Activated CD8-positive, alpha-beta memory T cell treated with anti-CD3 and anti-CD28 coated beads, Interleukin-2, amount 50 U/mL, for 4 hours (primary cell): ENCODE measurements around the gene TJAP1.

Source experiments
- DNase-seq: peaks from one replicate; pipeline ENCODE4 v3.0.0-alpha.2; 2020

TJAP1 gene, protein sequence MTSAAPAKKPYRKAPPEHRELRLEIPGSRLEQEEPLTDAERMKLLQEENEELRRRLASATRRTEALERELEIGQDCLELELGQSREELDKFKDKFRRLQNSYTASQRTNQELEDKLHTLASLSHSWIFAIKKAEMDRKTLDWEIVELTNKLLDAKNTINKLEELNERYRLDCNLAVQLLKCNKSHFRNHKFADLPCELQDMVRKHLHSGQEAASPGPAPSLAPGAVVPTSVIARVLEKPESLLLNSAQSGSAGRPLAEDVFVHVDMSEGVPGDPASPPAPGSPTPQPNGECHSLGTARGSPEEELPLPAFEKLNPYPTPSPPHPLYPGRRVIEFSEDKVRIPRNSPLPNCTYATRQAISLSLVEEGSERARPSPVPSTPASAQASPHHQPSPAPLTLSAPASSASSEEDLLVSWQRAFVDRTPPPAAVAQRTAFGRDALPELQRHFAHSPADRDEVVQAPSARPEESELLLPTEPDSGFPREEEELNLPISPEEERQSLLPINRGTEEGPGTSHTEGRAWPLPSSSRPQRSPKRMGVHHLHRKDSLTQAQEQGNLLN

DNA sequence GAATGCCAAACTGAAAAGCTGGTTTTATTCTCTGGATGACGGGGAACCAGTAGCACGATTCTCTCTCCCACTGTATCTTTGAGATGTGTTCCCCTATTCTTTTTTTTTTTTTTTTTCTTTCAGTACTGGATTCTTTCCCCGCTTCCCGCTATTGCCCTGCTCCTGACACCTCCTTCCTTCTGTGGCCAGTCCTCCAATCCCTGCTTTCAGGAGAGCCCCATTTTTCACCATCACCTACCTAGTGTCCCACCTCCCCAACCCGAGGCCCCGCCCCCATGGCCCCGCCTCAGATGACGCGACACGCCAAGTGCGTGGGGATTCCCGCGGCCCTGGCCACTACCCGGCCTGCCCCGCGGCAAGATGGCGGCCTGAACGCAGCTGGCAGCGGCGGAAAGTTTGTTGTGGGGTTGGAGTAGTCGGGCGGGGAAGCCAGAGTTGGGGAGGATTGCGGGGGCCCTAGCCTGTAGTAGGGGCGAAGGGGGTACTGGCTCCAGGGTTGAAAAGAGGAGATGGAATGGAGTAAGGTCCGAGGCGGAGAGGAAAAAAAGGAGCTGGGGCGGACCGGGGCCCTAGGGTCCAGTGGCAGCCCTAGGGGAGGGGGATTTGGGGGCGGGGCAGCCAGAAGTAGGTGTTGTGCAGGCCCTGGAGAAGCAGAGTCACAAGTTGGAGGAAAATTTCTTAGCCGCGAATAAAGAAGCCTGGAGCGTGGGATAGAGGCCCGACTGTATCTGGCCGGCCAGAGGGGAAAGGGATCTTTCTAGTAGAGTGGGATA is at the start of gene TJAP1:
TJAP1 (plus strand) TSS at position 336 of the 773 bp plus-strand sequence. CDS start 21,432 bp downstream, outside the sequence.
- peak; percentile 99 for DNase-seq

DNA sequence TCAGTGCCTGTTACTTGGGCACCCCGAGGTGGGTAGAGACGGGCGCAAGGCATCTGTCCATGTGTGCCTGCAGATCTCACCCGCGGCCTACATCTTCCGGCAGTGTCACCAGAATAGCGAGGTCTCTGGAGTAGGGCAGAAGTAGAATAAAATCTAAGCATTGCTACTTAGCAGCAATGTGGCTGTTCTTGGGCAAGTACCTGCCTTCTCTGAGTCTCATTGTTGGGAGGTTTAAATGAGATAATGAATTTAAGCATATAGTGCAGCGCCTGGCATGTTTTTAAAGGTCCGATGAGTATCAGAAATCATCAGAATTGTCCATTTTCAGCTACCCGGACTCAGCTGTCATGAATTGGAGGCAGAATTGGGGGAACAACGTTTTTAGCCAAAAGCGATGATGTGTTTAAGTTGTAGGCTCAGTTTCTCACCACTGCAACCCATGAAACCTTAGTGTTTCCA is 49.2 kb upstream of the TJAP1 start:
- DNase-seq, result no peak

DNA sequence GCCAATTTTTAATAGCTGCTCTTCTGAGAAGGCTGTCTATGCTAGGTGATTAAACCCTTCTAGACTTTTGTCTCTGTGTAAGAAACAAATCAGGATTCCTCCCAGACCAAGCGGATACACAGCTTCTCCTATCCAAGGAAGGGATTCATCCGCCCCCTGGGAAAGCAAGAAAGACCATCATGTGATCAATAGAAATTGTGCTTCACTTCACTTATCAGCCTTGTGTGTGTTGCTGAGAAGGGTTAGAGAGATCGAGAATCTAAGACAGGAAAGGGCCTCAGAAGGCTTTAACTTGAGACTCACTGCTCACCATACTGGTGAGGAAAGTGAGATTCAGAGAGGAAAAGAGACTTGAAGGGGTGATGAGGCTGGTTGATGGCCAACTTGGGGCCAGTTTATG is 48.5 kb upstream of the TJAP1 start:
- DNase-seq, result no peak

DNA sequence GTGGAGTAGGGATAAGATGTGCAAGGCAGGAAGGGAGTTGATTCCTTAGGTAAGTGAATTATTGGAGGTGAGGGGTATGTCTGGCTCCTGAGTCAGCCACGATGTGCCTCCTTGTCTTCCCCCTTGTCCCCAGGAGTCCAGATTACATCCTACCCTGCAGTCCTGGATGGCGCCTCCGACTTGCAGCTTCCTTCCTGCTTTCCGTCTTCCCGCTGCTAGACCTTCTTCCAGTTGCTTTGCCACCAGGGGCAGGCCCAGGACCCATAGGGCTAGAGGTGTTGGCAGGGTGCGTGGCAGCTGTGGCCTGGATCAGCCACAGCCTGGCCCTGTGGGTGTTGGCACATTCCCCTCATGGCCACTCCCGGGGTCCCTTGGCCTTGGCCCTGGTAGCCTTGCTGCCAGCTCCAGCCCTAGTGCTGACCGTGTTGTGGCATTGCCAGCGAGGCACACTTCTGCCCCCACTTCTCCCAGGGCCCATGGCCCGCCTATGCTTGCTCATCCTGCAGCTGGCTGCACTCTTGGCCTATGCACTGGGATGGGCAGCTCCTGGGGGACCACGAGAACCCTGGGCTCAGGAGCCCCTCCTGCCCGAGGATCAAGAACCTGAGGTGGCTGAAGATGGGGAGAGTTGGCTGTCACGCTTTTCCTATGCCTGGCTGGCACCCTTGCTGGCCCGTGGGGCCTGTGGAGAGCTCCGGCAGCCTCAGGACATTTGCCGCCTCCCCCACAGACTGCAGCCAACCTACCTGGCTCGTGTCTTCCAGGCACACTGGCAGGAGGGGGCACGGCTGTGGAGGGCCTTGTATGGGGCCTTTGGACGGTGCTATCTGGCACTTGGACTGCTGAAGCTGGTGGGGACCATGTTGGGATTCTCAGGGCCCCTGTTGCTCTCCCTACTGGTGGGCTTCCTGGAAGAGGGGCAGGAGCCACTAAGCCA is 45.1 kb upstream of the TJAP1 start:
- no peak for DNase-seq

DNA sequence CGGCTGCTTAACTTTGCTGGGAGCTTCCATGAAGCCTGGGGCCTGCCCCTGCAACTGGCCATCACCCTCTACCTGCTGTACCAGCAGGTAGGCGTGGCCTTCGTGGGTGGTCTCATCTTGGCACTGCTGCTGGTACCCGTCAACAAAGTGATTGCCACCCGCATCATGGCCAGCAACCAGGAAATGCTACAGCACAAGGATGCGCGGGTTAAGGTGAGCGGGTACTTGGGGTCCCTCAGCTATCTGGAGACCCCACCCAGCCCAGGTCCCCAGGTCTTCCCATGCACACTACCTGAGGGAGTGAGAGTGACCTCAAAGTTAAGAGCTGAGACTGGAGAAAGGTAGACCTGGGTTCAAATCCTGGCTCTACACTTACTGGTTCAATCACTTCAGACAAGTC is 44.2 kb upstream of the TJAP1 start:
- no peak for DNase-seq

DNA sequence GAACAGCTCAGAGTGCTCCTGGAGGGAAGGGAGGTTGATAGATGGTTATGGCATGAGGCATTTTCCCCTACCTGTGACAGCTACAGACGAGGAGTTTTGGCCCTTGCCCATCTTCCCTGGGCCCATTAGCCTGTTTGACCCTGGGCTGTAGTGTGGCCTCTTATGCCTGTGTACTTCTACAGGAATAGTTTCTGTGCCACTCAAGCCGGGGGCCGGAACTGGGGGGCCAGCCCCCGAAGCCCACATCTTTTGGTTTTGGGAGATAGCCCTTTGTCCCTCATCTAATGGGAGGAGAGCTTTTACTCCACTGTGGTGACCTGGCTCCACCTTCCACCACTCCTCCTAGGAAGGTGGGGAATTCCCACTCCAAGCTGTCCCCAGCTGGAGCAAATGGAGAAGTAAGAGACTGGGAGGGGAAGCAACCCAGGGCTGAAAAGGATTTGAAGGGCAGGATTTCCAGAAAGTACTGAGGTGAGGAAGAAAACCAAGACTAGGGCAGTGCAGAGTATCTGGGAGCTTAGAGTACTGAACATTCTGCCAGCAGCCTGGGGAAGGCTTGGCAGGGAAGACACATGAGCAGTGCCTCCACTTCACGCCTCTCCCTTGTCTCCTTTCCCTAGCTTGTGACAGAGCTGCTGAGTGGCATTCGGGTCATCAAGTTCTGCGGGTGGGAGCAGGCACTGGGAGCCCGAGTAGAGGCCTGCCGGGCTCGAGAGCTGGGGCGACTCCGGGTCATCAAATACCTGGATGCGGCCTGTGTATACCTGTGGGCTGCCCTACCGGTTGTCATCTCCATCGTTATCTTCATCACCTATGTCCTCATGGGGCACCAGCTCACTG is 43.1 kb upstream of the TJAP1 start:
- no peak for DNase-seq

DNA sequence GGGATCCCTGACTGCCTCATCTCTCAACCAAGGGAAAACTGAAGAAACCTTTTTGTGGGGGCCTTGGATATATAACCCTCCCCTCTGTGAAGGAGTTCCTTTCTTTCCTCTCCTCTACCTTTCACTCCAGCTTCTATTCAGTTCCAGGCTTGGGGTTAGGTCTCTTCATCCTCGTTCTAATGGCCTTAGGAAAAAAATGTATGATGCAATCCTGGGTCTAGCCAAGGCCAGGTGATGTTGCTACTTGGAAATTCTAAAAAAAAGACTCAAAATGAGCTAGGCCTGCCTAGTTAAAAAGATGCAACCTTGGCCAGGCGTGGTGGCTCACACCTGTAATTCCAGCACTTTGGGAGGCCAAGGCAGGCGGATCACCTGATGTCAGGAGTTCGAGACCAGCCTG is 42.4 kb upstream of the TJAP1 start:
- no peak for DNase-seq

DNA sequence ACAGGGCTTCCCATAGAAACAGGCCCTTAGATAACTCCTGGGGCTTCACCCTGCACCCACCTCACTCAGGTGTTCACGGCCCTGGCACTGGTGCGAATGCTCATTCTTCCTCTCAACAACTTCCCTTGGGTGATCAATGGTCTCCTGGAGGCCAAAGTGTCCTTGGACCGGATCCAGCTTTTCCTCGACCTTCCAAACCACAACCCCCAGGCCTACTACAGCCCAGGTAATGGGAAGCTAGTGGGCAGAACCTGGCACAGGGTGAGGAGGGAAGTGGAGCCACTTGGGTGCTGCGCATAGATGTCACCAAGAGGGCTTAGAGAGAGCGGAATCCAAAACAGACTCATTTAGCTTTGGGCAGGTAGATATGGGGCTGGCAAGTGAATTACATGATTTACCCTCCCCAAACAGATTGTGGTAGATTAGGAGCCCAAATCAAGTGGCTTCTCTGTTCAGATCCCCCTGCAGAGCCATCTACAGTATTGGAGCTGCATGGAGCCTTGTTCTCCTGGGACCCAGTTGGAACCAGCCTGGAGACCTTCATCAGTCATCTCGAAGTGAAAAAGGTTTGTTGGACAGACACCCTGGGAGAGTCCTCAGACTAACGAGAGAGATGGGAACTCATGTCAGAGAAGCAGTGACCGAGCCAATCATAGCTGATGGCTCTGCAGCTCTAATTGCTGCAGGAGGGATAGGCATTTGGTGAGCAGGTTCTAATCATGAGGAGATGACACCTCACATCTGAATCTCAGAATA is 41.5 kb upstream of the TJAP1 start:
- DNase-seq, result no peak

DNA sequence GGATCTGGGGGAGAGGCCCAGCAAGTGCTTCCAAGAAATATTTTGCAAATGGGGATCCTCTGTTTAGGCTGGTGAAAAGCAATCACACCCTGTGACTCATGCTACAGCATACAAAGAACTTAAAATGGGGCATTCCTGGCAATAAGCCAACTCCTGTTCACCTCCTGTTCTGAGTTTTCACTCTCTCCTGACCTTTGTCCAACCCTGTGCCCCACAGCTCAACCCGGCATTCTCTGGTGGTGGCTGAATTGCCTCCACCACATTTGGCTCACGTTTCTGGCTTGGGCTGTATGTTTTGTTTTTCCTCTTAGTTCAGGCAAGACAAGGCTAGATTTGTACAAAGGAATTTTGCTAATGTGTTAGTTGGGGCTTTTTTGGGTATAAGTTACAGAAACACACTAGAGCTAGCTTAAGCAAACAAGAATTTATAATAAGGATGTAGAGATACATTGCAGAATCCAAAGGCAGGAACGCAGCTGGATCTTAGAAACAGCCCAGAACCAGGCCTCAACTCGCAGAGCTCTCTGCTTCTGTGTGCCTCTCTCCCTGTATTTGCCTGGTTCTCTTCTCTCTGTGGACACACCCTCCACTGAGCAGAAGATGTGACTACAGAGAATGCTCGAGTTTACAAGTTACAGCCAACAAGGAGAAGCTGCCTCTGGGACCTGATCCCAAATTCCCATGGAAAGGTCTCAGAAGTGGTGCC is 40.6 kb upstream of the TJAP1 start:
- DNase-seq, result no peak

DNA sequence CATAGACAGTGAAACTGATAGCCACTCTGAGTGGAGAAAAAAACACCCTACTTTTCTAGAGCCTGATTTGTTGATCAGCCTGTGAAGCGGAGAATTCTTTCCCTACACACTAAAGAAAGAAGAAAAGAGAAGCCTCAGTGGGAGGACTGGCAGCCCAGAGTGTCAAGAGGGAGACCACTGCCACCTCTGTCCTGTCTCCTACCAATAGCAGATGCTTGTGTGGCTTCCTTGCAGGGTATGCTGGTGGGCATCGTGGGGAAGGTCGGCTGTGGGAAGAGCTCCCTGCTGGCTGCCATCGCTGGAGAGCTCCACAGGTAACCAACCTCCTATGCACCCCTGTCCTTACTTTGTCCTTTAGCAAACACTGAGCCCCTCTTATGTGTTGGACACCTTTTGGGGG is 39.7 kb upstream of the TJAP1 start:
- no peak for DNase-seq

DNA sequence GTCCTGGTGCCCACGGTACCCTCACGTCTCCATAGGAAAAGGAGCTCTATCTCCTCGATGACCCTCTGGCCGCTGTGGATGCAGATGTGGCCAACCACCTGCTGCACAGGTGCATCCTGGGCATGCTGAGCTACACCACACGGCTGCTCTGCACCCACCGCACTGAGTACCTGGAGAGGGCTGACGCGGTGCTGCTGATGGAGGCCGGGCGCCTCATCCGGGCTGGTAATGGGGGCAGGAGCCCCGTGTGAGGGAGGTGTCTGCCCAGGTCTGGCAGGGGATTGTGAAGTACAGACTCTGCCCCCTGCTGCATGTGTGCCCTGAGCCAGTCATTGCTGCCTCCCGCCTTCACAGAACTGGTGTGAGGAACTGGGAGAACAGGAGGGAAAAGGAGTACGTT is 34.4 kb upstream of the TJAP1 start:
- DNase-seq, result no peak

DNA sequence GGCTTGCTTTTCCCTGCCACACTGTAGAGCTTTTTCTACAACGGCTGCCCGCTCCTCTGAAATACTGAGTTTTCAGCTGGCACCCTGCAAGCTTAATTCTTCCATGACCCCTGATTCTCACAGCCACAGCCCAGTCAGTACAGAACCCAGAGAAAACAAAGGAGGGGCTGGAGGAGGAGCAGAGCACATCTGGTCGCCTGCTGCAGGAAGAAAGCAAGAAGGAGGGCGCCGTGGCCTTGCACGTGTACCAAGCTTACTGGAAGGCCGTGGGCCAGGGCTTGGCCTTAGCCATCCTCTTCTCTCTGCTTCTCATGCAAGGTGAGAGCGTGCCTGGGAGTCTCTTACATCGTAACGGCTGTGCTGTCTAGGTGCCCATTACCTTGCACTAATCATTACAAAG is 33.3 kb upstream of the TJAP1 start:
- no peak for DNase-seq

DNA sequence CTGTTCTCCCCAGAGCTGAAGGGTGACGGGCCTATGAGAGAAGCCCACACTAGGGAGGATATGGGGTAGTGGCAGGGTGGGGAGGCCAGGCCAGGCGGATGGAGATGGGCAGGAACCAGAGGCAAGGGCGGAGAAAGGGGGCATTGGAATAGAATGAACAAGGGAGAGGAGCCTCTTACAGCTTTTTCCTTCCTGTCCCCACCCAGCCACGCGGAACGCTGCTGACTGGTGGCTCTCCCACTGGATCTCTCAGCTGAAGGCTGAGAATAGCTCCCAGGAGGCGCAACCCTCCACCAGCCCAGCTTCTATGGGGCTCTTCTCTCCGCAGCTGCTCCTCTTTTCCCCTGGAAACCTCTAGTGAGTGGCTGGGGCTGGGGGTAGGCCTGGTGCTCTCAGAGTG is 32.8 kb upstream of the TJAP1 start:
- DNase-seq, result no peak

DNA sequence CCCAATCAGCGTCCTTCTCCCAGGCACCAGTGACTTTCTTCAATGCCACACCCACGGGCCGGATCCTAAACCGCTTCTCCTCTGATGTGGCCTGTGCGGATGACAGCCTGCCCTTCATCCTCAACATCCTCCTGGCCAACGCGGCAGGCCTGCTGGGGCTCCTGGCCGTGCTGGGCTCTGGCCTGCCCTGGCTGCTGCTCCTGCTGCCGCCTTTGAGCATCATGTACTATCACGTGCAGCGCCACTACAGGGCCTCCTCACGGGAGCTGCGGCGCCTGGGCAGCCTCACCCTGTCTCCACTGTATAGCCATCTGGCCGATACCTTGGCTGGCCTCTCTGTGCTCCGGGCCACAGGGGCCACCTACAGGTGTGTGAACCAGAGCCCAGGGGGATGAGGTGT is 31.8 kb upstream of the TJAP1 start:
- DNase-seq, result no peak

DNA sequence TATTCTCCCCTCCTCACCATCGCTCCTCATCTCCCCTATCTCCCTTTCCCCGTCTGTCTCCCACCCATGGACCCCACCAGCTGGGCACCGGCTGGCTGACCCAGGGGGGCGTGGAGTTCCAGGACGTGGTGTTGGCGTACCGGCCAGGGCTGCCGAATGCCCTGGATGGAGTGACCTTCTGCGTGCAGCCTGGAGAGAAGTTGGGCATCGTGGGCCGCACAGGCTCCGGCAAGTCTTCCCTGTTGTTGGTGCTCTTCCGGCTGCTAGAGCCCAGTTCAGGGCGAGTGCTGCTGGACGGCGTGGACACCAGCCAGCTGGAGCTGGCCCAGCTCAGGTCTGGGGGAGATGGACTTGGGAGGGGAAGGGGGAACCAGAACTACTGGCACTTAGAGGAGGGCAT is 29.8 kb upstream of the TJAP1 start:
- no peak for DNase-seq

DNA sequence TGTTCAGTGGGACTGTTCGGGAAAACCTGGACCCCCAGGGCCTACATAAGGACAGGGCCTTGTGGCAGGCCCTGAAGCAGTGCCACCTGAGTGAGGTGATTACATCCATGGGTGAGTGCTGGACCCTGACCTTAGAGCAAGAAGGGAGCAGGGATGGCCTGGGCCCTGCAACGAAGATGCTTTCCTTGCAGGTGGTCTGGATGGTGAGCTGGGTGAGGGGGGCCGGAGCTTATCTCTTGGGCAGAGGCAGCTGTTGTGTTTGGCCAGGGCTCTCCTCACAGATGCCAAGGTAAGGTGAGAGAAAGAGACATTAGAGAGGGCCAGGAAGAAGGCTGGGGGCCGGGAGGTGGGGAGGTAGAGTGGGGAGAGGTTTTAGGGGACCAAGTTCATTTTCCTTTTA is 28.5 kb upstream of the TJAP1 start:
- DNase-seq, result no peak

DNA sequence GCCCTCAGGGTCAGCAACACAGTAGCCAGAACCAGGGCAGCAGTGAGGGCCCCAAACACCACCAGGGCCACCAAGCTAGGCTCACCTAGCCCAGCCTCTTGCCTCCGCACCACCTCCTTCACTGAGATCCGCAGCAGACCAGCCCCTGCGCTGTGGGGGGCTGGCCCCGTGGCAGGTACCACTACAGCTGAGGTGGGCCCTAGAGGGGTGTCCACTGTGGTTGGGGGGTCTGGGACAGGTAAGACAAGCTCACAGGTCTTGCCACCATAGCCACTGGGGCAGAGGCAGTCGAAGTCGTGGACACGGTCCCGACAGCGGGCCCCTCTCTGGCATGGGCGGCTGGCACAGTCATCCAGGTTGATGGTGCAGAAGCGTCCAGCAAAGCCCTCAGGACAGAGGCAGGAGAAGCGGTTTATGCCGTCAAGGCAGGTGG is 26.7 kb upstream of the TJAP1 start:
- no peak for DNase-seq

DNA sequence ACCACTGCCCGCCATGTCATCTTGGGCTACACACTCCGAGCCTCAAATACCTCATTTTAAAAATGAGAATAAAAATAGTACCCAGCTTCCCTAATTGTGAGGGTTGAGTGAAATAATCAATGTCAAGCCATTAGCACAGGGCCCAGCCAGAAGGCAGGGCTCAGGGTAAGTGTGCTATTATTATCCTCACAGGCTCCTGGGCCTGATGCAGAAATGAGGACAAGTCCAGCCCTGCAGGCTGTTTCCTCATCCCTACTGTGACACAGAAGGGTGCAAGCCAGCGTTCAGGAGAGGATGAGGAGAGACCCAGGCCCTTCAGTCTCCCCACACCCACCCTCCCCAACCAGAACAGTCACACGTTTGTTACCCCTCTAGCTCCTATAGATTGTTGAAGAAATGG is 26.0 kb upstream of the TJAP1 start:
- DNase-seq, result no peak

DNA sequence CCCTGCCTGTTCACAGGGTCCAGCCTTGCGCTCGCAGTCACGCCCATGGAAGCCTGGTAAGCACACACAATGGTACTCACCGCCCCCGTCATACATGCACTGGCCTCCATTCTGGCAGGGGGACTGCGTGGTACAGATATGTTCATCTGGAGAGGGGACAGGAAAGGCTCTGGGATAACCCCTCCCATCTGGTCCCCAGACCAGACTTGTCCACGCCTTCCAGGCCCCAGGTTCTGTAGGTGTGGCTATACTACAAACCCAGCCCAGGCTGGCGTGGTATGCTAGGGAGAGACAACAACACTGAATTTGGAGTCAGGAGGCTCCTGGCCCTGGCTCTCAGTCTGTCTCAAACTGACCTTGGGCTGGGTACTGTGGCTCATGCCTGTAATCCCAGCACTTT is 25.4 kb upstream of the TJAP1 start:
- DNase-seq, result no peak

DNA sequence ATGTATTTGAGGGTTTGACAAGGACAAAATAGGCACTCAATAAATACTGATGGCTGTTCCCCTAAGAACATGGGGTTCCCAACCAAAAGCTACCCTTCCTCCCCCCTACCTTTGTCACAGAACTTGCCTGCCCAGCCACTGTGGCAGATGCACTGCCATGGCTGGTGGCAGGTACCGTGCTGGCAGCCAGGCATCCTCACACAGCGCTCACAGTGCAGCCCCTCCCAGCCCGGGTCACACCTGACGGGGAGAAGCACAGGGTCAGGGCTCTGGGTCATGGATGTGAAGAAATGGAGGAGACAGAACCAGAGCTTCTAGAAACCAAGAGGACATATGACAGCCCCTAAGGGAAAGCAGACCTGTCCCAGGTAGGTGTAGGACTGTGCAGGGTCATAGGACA is 24.5 kb upstream of the TJAP1 start:
- no peak for DNase-seq
